GM21528 (cell line): ENCODE results near the gene NHLRC2.
A peak's percentile ranks its signal among the peaks of the same experiment; 100 is the strongest.
"Not testable (repeated sequence)": the region's sequence is repeated elsewhere in the genome, so short reads cannot be mapped to it uniquely, and the experiment has no call there.

Source experiments
- ATAC-seq: cut with Tn5 transposase; IDR thresholded peaks from one replicate; pipeline ENCODE4 v1.9.1; 2021; ENCODE audit warnings: mild to moderate bottlenecking, moderate library complexity; ENCODE audit not compliant: unreplicated experiment, low FRiP score

The NHLRC2 gene, protein sequence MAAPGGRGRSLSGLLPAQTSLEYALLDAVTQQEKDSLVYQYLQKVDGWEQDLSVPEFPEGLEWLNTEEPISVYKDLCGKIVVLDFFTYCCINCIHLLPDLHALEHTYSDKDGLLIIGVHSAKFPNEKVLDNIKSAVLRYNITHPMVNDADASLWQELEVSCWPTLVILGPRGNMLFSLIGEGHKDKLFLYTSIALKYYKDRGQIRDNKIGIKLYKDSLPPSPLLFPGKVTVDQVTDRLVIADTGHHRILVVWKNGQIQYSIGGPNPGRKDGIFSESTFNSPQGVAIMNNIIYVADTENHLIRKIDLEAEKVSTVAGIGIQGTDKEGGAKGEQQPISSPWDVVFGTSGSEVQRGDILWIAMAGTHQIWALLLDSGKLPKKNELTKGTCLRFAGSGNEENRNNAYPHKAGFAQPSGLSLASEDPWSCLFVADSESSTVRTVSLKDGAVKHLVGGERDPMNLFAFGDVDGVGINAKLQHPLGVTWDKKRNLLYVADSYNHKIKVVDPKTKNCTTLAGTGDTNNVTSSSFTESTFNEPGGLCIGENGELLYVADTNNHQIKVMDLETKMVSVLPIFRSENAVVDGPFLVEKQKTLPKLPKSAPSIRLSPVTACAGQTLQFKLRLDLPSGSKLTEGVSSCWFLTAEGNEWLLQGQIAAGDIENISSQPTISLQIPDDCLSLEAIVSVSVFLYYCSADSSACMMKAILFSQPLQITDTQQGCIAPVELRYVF

DNA sequence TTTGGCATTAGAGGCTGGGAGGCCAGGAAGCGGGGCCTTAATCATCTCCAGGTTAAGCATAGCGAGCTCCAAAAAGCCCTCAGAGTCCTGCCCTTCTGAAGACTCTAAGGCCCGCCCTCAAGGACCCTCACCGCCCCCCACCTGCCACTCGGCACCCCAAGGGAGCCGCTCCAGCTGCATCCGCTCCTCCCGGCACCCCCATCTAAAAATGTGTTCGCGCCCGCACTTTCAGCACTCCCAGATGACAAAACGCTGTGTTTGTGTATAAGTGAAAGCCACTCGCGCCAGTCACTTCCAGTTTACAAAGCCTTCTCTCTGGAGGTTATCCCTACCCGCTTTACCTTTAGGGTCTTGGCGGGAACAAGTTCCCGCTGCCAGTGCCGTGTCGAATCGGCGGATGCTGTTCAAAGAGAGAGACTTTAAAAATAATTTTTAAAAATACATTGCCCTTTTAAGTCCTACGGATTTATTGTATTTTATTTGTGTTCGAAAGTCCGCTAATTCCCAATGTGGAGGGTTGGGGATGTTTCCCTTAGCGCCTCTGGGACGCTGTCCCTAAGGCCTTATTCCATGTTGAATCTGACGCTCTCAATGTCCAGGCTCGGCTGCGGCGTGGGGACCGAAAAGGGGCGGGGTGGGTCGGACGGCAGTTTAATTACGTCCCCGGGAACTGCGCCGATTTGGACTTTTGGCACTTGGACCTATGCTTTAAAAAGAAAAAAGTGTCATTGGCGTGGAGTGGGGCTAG lies at the start of gene NHLRC2, which contains the start of gene DCLRE1A:
NHLRC2 (plus strand) TSS at position 649 of the 748 bp plus-strand sequence. CDS start 212 bp downstream, outside the sequence.
DCLRE1A (minus strand) TSS at position 70 of the 748 bp plus-strand sequence. CDS start 900 bp downstream, outside the sequence.
- ATAC-seq = peak; percentile 53

DNA sequence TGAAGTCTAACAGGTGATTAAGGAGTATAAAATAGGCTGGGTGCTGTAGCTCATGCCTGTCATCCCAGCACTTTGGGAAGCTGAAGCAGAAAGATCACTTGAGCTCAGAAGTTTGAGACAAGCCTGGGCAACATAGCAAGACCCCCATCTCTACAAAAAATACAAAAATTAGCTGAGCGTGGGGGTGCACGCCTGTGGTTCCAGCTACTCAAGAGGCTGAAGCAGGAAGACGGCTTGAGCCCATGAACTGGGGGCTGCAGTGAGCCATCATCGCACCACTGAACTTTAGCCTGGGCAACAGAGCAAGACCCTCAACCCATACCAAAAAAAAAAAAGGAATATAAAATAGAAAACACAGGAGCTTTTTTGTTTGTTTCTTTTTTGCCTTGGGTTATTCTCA lies 48.0 kb upstream of the NHLRC2 start:
- no peak for ATAC-seq

DNA sequence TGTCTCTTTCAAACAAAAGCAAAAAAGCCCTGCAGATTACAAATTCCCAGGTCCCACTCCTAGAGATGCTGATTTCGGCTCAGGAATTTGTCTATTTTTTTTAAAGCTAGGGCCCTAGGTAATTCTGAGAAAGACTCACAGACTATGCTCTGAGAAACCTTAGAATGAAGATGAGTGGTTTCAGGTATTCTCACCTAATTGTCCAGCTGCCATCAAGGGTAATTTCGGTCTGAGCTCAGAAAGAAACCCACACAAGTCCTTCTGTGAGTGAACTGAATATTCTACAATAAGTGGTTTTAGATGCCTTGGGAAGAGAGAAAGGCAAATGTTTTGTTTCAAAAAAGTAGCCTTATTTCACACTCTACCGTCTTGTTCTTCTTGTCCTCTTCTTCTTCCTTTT lies 46.3 kb upstream of the NHLRC2 start:
- ATAC-seq = no peak

DNA sequence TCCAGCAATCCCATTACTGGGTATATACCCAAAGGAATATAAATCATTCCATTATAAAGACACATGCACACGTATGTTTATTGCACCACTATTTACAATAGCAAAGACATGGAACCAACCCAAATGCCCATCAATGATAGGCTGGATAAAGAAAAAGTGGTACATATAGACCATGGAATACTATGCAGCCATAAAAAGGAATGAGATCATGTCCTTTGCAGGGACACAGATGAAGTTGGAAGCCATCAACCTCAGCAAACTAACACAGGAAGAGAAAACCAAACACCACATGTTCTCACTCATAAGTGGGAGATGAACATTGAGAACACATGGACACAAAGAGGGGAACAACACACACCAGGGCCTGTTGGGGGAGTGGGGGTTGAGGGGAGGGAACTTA lies 39.8 kb upstream of the NHLRC2 start:
- not testable (repeated sequence) for ATAC-seq

DNA sequence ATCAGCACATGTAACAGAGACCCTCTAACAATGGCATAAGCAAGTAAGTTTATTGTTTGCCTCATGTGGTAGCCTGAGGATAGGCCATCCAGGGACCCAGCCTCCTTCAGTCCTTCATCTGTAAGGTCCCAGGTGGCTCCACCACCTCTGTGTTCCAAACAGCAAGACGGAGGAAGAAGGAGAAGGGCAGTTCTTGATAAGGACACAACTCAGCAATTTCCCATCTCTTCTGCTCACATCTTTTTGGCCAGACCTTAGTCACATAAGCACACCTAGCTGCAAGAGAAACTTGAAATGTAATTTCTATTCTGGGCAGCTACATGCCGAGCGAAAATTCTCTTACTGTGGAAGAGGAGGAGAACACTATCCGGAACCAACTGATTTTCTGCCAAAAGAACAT lies 34.5 kb upstream of the NHLRC2 start:
- no peak for ATAC-seq

DNA sequence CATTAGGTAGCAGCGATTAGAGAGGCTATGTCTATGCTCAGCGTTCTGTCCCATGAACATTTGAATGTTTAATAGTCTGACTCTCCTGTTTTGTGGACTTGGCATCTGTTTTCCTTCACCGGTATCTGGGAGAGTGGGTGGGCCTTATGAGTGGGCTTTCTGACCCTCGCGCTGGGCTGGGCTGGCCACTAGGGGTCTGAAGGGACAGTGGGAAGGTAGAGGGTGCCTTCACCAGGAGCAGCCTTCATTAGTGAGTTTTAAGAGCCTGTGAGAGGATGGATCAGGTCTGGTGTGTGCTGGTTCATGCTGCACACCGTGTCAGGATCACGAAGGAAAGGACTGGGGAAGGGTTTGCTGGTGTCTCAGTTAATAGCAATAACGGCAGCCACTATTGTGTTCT lies 34.0 kb upstream of the NHLRC2 start:
- ATAC-seq = no peak

DNA sequence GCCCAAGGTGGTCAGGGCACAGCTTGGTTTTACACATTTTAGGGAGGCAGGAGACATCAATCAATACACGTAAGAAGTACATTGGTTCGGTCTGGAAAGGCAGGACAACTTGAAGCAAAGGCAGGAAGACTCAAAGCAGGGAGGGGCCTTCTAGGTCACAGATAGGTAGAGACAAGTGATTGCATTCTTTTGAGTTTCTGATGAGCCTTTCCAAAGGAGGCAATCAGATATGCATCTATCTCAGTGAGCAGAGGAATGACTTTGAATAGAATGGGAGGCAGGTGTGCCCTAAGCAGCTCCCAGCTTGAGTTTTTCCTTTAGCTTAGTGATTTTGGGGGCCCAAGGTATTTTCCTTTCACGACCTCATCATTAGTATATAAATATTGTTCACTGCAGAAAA lies 33.2 kb upstream of the NHLRC2 start:
- not testable (repeated sequence) for ATAC-seq

DNA sequence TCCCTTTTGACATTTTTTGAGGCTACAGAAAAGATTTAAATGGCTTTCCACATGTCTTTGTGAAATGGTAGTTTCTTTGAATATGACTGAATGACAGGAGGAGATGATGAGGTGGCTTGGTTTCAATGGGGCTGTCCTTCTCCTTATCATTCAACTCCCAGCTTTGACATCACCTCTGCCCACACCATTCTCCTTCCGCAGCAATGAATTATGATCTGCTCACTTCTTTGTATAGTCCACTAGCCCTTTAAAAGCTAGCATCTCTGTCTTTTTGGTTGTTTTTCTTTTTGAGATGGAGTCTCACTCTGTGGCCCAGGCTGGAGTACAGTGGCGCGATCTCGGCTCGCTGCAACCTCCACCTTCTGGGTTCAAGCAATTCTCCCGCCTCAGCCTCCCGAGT lies 32.3 kb upstream of the NHLRC2 start:
- ATAC-seq = no peak

DNA sequence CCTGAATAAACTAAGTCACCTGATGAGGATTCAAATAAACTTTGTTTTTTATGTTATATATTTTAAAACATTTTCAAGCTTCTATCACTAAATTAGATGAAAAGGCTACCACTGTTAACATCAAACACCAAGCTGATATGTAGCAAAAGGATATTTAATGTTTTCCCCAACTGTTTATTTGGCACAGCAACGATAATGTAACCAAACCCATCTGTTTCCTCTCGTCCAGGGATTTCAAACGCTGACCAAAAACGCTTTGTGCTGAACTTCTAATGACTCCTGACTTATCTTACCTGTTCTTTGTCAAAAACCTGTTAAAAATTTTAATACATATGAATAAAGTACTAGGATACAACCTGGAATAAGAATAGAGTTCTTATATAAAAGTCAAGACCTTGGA lies 31.1 kb upstream of the NHLRC2 start:
- ATAC-seq = no peak

DNA sequence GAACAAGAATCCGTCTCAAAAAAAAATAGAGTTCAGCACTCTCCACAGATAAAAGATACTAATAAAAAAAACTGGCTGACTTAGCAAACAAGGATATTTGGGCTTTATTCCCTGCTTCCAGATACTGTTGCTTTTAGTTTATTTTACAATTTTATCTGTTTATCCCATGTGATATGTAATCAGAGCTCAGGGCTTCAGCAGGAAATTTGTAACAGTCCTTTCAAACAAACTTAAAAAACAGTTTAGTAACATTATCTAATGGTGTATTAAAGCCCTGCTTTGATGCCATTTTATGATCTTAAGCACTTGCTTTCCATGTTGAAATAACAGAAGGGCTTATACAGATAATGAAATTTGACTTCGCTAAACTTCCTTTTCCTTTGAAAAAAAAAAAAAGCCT lies 28.7 kb upstream of the NHLRC2 start:
- ATAC-seq = no peak

DNA sequence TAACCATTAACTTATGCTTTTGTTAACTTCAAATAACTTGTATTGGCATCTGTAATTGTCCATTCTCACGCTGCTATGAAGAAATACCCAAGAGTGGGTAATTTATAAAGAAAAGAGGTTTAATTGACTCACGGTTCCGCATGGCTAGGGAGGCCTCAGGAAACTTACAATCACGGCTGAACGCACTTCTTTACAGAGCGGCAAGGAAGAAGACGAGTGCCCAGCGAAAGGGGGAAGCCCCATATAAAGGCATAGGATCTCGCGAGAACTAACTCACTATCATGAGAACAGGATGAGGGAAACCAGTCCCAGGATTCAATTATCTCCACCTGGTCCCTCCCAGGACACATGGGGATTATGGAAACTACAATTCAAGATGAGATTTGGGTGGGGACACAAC lies 25.9 kb upstream of the NHLRC2 start:
- not testable (repeated sequence) for ATAC-seq

DNA sequence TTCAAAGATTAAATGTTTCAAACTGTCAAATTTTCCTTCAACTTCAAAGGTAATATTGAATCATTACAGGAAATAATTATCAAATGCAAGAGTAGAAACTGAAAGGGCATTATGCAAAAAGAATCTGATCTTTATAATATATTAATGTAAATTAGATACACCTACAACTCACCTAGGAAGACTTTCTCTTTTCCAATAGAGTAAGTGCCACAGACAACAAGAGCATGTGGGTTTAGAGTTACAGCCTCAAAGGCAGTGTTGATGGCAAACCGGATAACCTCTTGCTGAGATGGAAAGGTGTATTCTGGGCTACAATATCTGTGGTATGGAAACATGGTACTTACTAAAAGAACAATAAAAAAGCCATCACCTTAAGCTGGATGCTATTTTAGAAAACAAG lies 12.3 kb upstream of the NHLRC2 start:
- no peak for ATAC-seq

DNA sequence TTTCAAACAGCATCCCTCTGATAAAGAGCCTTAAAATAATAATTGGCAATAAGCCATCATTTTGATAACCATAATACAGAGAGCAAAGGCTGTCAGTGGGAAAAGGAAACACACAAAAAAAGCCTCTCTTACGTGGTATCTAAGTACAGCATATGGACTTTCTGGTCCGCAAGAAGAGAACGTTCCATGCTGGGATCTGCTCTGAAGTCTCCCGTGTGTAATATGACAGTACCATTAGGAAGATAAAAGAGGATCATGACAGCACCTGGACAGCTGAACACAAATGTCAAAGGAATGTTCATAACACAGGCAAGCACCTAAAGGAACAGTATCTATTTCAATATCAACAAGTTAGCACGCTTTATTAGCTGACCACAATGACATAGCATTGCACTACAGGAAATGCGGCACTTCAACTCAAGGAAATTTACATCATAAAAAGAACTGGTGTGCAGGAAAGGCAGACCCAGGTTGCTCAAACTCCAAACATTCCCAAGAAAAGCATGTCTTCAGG lies 10.4 kb upstream of the NHLRC2 start:
- ATAC-seq = no peak

DNA sequence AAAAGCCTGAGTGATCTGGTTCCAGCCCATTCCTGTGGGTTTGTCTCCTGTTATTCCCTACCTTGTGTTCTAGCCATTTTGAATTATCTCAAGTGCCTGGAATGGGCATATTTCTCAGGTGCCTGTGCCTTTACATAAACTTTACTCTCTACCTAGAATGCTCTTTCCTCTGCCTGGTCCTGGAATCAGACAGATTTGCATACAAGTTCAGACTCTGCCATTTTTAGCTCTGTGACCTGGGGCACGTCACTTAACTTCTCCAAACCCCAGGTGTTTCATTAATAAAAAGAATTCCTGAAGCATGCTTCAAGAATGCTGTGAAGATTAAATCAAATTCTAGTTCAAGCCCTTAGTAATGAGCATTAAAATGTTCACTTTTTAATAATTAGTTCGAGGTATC lies 8.4 kb upstream of the NHLRC2 start:
- no peak for ATAC-seq

DNA sequence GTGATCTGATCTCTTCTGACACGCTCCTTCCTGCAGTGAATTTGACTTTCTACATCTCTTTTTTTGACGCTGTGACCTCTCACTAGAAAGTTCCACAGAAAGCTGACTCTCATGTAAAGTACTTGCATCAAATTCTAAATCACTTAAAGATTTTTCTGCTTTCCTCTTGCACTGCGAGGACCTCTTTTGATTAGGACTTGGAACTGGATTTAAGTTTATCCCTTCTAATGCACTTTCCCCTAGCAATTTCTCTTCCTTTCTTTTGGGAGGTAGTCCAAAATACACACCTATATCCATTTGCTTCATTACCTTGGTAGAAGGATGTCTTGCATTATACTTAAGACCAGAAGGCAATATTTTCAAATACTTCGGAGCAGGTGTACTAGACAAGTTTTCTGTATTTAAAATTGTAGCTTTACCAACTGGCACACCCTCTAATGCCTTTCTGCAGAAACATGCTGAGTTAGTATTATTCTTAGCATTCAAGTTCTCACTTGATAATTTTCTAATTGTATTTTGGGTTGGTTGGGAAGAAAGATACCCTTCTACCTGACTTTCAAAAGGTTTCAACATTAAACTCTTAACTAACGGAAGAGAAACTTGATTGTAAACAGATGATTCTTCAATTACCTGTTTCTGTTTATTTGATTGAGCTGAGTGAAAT lies 5.2 kb upstream of the NHLRC2 start:
- no peak for ATAC-seq

DNA sequence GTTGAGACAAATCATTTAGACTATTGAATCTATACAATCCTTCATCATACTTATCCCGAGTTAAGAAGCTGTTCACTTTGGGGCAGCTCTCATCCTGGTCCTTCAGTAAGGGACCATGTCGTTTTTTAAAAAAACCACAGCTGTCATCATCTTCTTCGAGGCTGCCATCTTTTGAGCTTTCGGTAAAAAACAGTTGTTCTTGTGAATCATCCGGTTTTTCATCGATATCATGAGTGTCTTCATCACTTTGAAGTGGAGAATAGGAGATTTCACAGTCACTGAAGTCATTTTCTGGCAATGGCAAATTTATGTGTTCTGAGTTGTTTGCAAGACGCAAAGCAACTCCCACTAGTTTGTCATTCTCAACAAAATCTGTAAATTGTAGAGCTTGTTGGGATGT lies 4.5 kb upstream of the NHLRC2 start:
- no peak for ATAC-seq

DNA sequence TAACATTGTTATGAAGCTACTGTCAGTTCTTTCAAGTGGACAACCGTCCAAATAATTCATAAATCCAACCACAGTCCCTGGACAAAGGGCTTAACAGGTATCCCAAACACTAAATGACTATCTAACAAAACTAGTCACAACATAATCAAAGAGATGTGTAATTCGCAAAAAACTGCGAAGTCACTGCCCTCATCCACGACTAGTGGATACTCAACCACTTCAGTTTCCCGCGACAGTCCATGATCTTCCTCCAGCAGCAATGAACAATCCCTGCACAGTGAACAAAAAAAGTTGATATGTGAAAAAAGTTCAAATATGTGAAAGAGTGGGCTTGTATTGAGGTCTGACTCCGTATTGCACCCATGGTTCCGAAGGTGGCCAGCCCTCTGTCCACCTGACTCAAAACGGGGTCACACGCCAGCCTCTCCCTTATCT lies 866 bp upstream of the NHLRC2 start:
- no peak for ATAC-seq

DNA sequence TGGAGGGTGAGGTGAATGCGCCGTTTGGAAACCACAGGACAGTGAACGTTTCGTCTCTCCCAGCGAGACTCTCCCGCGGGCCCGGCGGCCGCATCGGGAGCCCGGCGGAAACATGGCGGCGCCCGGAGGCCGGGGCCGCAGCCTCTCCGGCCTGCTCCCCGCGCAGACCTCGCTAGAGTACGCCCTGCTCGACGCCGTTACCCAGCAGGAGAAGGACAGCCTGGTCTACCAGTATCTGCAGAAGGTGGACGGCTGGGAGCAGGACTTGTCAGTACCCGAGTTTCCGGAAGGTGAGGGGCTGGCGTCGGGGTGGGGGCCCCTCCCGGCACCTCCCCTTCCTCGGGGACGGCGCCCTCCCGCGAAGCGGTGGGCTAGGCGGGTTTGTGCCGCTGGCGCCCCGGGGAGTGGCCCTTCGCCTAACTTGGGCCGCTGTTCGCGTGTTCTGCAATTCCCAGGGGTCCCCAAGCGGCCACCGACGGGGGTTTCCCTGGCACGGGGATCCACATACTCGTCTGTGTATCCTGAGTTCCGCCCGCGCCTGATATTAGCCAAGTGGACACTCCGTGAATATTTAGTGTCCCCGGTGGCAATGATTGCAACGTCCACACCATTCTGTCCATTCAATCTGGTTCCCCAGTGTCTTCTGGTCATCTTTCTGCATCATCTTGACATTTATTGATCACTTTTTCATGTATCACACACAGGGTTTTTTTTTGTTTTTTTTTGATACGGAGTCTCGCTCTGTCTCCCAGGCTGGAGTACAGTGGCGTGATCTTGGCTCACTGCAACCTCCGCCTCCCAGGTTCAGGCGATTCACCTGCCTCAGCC lies 514 bp downstream of the NHLRC2 start:
- ATAC-seq = peak; percentile 38

DNA sequence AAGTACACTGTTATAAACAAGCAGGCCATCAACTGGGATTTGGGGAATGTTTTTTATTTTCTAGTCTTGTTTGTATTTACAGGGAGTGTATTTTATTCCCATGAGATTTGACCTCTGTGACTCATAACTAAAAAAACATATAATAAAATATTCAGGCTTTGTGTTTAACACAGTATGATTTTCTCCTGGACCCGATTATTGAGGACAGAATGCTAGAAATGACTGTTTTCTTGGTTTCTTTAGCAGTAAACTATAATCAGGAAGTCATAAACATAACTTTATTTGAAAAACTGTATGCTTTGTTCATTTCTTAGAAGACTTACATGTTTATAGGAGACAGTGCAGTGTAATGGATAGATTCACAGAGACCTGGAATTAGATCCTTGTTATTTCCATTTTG lies 2.1 kb downstream of the NHLRC2 start:
- ATAC-seq = no peak
